Measurements from ENCODE around the gene SOX6. TPM values are rescaled to one million over a fixed set of nuclear protein-coding genes. Genes with fewer than 3 reads are reported as not detected.
A peak's percentile ranks its signal among the peaks of the same experiment; 100 is the strongest.

The SOX6 gene
- polyA plus RNA-seq, 1 donor (not counting 4 experiments of a cell fraction or from before 2014, with no cell fraction given) = 6.0 TPM

GRCh38 chr11:15971215-15971546 lies 385.2 kb downstream of the SOX6 start:
- no peaks in the 10 kb centered on the region for H3K27me3 ChIP-seq (ENCODE audit: control insufficient read depth, extremely low read depth, insufficient read depth, low read length)
- no peak overlapping the region for H3K4me2 ChIP-seq (ENCODE audit: control insufficient read depth, extremely low read depth, insufficient read depth, low read depth, low read length)
- no peaks in the 10 kb centered on the region for H3K9me1 ChIP-seq (ENCODE audit: control insufficient read depth, extremely low read depth, insufficient read depth, low read length)
- H2AFZ ChIP-seq (ENCODE audit: control insufficient read depth, low read length) = no peak overlapping the region
- no peaks in the 10 kb centered on the region for H3K79me2 ChIP-seq (ENCODE audit: control insufficient read depth, insufficient read depth, low read length)
- H3K4me3 ChIP-seq (ENCODE audit: control insufficient read depth in 2 of 3, extremely low read depth in 1 of 3, insufficient read depth in 2 of 3, low read depth in 1 of 3, low read length in 3 of 3) = no peak overlapping the region
- no peaks in the 10 kb centered on the region for H4K20me1 ChIP-seq (ENCODE audit: control insufficient read depth, extremely low read depth, insufficient read depth, low read length)
- H3K36me3 ChIP-seq (ENCODE audit: control insufficient read depth in 2 of 2, extremely low read depth in 1 of 2, insufficient read depth in 2 of 2, low read length in 2 of 2) = peaks cover 0 to 3% of the 10 kb centered on the region in 2 experiments
- no peak for TF ChIP-seq CTCF (optimal IDR thresholded peaks at IDR 0.05 in 1 of 3, IDR thresholded peaks at IDR 0.05 in 1 of 3, conservative IDR thresholded peaks at IDR 0.05 in 1 of 3; ENCODE audit: extremely low read depth in 1 of 3, insufficient read depth in 2 of 3, low read length in 3 of 3)
- no peak for TF ChIP-seq EZH2 (IDR thresholded peaks at IDR 0.05; ENCODE audit: low read length)
- peak overlapping the region; percentile 98 for H3K27ac ChIP-seq (ENCODE audit: control insufficient read depth, insufficient read depth, low read length)
- peaks cover 43% of the 10 kb centered on the region for H3K4me1 ChIP-seq (ENCODE audit: control insufficient read depth, extremely low read depth, insufficient read depth, low read length)
- DNase-seq (ENCODE audit: low read depth, low spot score) (no peak), FAIRE-seq (no peak)
- H3K9me3 ChIP-seq (ENCODE audit: control insufficient read depth, low read depth, low read length) = no peaks in the 10 kb centered on the region
- no peak overlapping the region for H3K9ac ChIP-seq (ENCODE audit: control insufficient read depth, extremely low read depth, insufficient read depth, low read length)
- dilution Hi-C loops (cut with MboI; ENCODE audit: extremely low pct_ligation_motif_present, low sequenced_read_pairs) = no loop called here

- no peak overlapping the region for H3K4me2 ChIP-seq (ENCODE audit: control insufficient read depth, extremely low read depth, insufficient read depth, low read depth, low read length)
- dilution Hi-C loops (cut with MboI; ENCODE audit: extremely low pct_ligation_motif_present, low sequenced_read_pairs) = no loop called here
These were observed 385.7 kb downstream of the SOX6 start for GRCh38 chr11:15970506-15971214.

More at GRCh38 chr11:15970506-15971214, 385.7 kb downstream of the SOX6 start:
- H3K9me1 ChIP-seq (ENCODE audit: control insufficient read depth, extremely low read depth, insufficient read depth, low read length) = peaks cover 3% of the 10 kb centered on the region
- DNase-seq (ENCODE audit: low read depth, low spot score) (no peak), FAIRE-seq (no peak)
- H3K79me2 ChIP-seq (ENCODE audit: control insufficient read depth, insufficient read depth, low read length) = no peaks in the 10 kb centered on the region
- no peaks in the 10 kb centered on the region for H3K27me3 ChIP-seq (ENCODE audit: control insufficient read depth, extremely low read depth, insufficient read depth, low read length)
- H3K4me3 ChIP-seq (ENCODE audit: control insufficient read depth in 2 of 3, extremely low read depth in 1 of 3, insufficient read depth in 2 of 3, low read depth in 1 of 3, low read length in 3 of 3) = no peak overlapping the region
- TF ChIP-seq EZH2 (IDR thresholded peaks at IDR 0.05; ENCODE audit: low read length) = no peak
- no peak for TF ChIP-seq CTCF (optimal IDR thresholded peaks at IDR 0.05 in 1 of 3, IDR thresholded peaks at IDR 0.05 in 1 of 3, conservative IDR thresholded peaks at IDR 0.05 in 1 of 3; ENCODE audit: extremely low read depth in 1 of 3, insufficient read depth in 2 of 3, low read length in 3 of 3)
- no peaks in the 10 kb centered on the region for H4K20me1 ChIP-seq (ENCODE audit: control insufficient read depth, extremely low read depth, insufficient read depth, low read length)
- peaks cover 0 to 3% of the 10 kb centered on the region in 2 experiments for H3K36me3 ChIP-seq (ENCODE audit: control insufficient read depth in 2 of 2, extremely low read depth in 1 of 2, insufficient read depth in 2 of 2, low read length in 2 of 2)
- H2AFZ ChIP-seq (ENCODE audit: control insufficient read depth, low read length) = no peak overlapping the region
- peak overlapping the region; percentile 98 for H3K27ac ChIP-seq (ENCODE audit: control insufficient read depth, insufficient read depth, low read length)
- H3K9ac ChIP-seq (ENCODE audit: control insufficient read depth, extremely low read depth, insufficient read depth, low read length) = peak overlapping the region; percentile 51
- no peaks in the 10 kb centered on the region for H3K9me3 ChIP-seq (ENCODE audit: control insufficient read depth, low read depth, low read length)
- H3K4me1 ChIP-seq (ENCODE audit: control insufficient read depth, extremely low read depth, insufficient read depth, low read length) = peaks cover 48% of the 10 kb centered on the region

Measured in keratinocyte (primary cell).